Measurements from ENCODE around the gene MGRN1. TPM values are rescaled to one million over a fixed set of nuclear protein-coding genes. Genes with fewer than 3 reads are reported as not detected.
A peak's percentile ranks its signal among the peaks of the same experiment; 100 is the strongest.

Gene MGRN1
- total RNA-seq, 1 donor from 2014 or later, result 201 TPM

DNA sequence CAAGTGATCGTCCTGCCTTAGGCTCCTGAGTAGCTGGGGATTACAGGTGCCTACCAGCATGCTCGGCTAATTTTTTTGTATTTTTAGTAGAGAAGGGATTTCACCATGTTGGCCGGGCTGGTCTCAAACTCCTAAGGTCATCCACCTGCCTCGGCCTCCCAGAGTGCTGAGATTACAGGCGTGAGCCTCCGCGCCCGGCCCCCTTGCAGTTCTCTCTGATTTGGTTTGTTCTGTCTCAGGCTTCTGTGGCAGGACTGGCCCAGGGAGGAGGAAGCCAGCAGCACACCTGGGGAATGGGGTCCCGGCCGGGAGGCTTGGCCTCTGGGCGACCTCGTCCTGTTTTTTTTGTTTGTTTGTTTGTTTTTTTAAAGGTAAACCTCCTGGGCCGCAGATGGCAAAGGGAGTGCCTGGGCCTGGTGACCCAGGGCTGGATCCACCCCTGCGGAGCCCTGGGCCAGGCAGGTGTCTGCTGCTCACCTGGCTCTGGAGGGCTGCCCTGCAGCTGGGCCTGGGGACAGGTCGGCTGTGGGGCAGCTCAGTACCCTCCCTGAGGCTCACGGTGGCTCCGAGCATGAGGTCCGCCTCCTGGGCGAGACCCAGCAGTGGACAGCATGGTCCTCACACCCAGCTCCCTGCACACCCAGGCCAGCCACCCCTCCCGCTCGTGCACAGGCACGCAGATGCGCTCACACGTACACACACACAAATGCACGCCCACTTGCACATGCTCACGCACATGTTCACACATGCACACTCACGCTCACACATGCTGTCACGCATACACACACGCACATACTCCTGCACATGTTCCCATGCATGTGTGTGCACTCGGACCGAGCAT is 65.5 kb downstream of the MGRN1 start:
- Histone ChIP-seq H3K27ac (no peak overlapping the region), H3K27me3 (no peaks in the 10 kb centered on the region), H3K4me1 (peaks cover 15 to 18% of the 10 kb centered on the region in 2 donors), H3K4me3 (no peak overlapping the region), H3K36me3 (peaks cover 26 to 46% of the 10 kb centered on the region in 2 donors), H3K9me3 (no peaks in the 10 kb centered on the region)
- no peak for DNase-seq (ENCODE audit: low spot score in 2 of 2)
- TF ChIP-seq, protein P1, sequence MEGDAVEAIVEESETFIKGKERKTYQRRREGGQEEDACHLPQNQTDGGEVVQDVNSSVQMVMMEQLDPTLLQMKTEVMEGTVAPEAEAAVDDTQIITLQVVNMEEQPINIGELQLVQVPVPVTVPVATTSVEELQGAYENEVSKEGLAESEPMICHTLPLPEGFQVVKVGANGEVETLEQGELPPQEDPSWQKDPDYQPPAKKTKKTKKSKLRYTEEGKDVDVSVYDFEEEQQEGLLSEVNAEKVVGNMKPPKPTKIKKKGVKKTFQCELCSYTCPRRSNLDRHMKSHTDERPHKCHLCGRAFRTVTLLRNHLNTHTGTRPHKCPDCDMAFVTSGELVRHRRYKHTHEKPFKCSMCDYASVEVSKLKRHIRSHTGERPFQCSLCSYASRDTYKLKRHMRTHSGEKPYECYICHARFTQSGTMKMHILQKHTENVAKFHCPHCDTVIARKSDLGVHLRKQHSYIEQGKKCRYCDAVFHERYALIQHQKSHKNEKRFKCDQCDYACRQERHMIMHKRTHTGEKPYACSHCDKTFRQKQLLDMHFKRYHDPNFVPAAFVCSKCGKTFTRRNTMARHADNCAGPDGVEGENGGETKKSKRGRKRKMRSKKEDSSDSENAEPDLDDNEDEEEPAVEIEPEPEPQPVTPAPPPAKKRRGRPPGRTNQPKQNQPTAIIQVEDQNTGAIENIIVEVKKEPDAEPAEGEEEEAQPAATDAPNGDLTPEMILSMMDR (IDR thresholded peaks at IDR 0.05), result no peak
- intact Hi-C loops (cut with DNase I), result loop anchor here (5.0 kb wide), 1 partner anchor 73 kb away; no protein-coding TSS in a partner anchor

DNA sequence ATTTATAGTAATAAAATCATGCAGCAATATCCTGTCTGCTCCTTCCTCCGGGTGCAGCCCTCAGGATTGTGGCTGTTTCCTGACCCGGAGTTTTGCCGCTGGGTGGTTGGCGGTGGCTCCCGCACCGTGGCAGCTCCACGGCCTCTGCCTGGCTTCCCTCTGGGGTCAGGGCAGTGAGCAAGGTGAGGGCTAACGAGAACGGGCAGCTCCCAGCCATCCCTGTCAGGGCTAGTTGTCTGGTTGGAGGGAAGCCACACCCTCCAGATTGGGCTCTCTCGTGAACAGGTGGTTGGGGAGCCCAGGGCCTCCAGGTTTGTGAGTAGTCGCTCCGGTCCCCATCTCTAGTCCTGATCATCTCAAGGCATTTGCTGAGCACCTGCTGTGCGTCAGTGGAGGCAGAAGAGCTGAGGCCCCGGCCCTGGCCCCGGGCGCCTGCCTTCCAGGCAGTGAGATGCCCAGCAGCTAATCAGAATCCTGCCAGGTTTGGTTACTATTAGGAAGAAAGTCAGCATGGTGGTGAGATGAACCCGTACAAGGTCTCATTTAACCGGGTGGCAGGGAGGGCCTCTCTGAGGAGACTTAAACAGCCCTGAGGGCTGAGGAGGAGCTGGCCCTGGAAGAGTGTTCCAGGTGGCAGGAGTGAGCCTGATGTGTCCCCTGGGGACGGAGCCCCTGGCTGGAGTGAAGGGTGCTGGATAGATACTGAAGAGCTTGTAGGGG is 66.5 kb downstream of the MGRN1 start:
- Histone ChIP-seq H3K36me3 (peaks cover 17 to 44% of the 10 kb centered on the region in 2 donors), H3K9me3 (no peaks in the 10 kb centered on the region), H3K27ac (no peak overlapping the region), H3K27me3 (no peaks in the 10 kb centered on the region), H3K4me3 (no peak overlapping the region), H3K4me1 (peaks cover 15 to 25% of the 10 kb centered on the region in 2 donors)
- DNase-seq (ENCODE audit: low spot score in 2 of 2), result no peak
- TF ChIP-seq, protein P1 (IDR thresholded peaks at IDR 0.05), result no peak
- intact Hi-C loops (cut with DNase I), result loop anchor here (5.0 kb wide), 1 partner anchor 74 kb away; no protein-coding TSS in a partner anchor

DNA sequence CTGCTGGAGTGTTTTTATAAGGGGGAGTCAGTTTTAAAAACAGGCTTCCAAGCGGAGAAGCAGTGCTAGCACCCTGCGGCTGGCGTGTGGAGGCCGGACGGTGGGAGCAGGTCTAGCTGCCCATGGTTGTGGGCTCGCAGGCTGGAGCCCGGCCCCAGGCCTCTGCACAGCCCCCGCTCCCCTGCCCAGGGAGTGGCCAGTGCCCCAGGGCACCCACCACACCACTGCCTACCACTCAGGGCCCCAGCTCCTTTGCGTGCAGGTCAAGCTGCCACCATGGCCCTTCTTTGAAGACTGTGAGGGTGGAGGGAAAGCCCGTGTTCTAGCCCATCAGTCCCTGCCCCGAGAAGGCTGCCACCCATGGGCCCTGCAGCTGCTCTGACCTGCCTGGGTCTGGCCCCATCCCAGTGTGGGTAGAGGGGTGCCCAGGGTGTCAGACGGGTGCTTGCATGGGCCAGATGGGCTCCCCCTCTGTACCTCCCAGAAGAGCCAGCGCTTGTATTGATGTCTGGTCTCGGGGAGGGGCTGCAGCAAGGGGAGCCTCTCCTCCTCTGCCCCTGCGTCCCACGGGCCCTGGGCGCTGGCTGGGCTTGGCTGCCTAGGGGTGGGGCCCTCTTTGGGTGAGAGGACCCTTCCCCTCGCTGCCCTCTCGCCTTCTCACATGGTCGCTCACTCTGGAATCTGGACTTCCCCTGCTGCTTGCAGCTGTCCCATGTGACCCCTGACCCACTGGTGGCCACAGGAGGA is 67.2 kb downstream of the MGRN1 start:
- Histone ChIP-seq H3K36me3 (peaks cover 17 to 44% of the 10 kb centered on the region in 2 donors), H3K27me3 (no peaks in the 10 kb centered on the region), H3K4me3 (no peak overlapping the region), H3K4me1 (peaks cover 15 to 32% of the 10 kb centered on the region in 2 donors), H3K9me3 (no peaks in the 10 kb centered on the region), H3K27ac (no peak overlapping the region)
- peak in 1 of 2 donors; percentile 66 for DNase-seq (ENCODE audit: low spot score in 2 of 2)
- intact Hi-C loops (cut with DNase I), result loop anchor here (2.0 to 5.0 kb wide), 2 partner anchors 75 to 77 kb away; no protein-coding TSS in a partner anchor
- TF ChIP-seq, protein P1 (IDR thresholded peaks at IDR 0.05), result no peak

DNA sequence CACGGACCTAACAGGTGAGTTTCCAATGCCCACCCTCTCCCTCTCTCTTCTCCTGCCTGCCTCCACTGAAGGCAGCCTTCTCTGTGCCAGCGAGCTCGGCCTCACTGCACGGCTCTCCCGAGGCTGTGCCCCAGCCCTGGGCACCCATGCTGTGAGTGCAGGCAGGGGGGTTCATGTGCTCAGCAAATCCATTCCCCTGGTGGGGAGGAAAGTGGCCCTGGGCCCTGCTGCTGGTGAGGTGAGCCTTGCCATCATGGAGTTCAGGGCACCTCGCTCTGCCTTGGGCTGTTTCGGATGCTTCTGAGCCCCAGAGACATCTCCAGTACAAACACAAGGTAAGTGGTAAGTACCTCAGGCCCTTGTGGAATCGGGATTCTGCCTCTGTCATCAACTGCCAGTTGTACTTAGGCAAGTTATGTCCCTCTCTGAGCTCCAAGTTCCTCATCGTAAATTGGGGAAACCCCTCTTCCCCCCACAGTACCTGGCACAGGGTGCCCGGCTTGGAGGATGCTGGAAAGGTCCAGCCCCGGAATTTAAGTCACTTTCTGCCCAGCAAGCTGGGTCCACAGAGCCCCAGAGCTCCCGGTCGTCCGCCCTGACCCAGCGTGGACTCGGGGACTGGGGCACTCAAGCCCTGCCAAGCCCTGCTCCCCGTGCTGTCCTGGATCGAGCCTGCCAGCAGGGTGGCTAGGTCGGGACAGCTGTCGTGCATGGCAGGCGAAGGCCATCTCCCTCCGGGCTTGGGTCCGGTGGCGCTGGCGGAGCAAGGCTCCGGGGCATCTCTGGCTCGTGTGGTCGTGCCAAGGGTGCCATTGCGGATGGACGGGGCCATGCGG is 68.1 kb downstream of the MGRN1 start:
- DNase-seq (ENCODE audit: low spot score in 2 of 2), result peak in 1 of 2 donors; percentile 66
- peaks cover 15 to 32% of the 10 kb centered on the region in 2 donors for H3K4me1 ChIP-seq
- H3K27ac ChIP-seq, result peak overlapping the region; percentile 61 to 78
- H3K27me3 ChIP-seq, result no peaks in the 10 kb centered on the region
- intact Hi-C loops (cut with DNase I), result loop anchor here (1.0 to 5.0 kb wide), 3 partner anchors 42 to 76 kb away; partner anchors contain the start of genes ANKS3 and DNAAF8
- peaks cover 19 to 46% of the 10 kb centered on the region in 2 donors for H3K36me3 ChIP-seq
- H3K9me3 ChIP-seq, result no peaks in the 10 kb centered on the region
- peak overlapping the region; percentile 85 to 93 for H3K4me3 ChIP-seq
- TF ChIP-seq, protein P1 (IDR thresholded peaks at IDR 0.05), result no peak

Data from ascending aorta (tissue), 2 donors.